DMS79 treated with DMSO at 0.1 percent for 48 hours (cell line): Measurements from ENCODE around the gene PTPRM.

Experiments used
- DNase-seq: peaks from one replicate; lab custom pipeline; 2025; lab: John Stamatoyannopoulos, UW

The PTPRM gene

DNA sequence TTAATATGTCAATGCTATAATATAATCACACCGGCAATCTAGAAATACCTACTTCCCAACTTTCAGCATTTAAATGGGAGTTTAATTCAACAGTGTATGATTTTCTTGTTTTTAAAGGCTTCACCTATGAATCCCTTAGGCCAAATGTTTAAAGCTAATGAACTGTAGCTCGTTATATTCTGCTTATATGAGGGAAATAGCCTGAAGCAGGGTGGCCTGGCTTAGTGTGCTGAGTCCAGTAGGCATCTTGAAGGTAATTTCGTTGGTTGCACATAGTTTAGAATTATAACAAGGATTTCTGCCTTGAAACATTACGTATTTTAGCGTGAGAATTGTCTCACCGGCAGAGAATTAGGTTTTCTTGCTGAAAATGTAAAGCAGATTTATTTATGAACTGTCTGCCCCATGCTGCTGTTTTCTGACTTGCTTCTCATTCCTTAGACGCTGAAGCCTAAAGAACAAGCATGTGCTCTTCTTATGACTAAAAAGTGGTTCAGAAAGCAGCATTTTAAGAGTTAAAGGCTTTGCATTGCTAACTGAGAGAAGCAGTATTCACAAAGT is 608.5 kb downstream of the PTPRM start:
- DNase-seq, result no peak

DNA sequence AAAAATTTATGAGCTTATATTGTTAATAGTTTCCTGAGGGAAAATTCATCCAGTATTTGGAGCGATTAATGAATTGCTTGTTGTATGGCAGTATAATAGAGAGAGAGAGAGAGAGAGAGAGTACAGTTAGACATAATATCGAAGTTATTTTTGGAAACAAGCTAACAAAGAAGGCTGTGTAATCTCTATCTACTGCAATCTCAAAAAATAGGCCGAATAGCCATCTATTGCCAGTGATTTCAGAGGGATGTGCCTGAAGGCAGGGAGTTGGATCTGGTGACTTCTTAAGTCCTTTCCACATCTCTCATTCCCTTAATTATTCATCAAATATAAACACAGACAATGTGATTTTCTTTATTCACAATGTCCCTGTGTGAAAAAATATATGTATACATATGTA is 609.0 kb downstream of the PTPRM start:
- DNase-seq, result no peak

GRCh38 chr18:8176554-8176953 is 609.4 kb downstream of the PTPRM start:
- no peak for DNase-seq

DNA sequence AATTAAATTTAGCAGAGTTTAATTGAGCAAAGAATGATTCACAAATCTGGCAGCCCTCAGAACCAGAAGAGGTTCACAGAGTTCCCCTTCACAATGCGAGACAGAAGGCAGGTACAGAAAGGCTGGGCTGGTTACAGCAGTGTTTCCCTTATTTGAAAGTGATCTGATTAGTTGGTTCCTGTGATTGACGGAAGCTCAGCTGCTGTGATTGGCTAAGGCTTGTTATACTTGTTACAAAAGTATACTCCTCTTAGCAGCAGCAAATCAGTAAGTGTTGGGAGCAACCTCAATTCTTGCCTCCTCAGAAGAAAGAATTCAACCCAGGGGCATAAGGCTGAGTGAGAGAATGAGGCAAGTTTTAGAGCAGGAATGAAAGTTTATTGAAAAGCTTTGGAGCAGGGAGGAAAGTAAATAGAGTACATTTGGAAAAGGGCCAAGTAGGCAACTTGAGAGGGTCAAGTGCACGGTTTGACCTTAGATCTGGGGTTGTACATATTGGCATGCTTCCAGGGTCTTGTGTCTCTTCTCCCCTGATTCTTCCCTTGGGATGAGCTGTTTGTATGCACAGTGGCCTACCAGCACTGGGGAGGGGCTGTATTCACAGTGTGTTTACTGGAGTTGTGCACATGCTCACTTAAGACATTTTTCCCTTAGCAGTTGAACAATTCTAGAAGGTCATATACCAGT is 610.4 kb downstream of the PTPRM start:
- no peak for DNase-seq

DNA sequence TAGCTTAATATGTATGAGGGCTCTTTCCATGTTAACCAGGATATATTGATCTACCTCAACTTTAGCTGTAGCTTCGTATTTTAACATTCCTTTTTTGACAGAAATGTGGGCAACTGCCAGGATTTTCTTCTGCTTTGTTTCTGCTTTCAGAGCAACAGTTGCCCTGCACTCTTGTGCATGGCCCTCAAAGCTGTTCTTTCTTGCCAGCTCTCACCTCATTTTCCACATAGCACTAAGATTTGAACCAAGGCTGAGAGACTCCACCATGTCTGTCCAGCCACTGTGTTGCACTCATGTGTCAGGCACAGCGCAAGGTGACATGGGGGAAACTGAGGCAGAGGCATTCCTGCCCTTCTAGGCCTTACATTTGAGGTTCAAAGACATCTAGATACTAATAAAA is 619.3 kb downstream of the PTPRM start:
- no peak for DNase-seq

DNA sequence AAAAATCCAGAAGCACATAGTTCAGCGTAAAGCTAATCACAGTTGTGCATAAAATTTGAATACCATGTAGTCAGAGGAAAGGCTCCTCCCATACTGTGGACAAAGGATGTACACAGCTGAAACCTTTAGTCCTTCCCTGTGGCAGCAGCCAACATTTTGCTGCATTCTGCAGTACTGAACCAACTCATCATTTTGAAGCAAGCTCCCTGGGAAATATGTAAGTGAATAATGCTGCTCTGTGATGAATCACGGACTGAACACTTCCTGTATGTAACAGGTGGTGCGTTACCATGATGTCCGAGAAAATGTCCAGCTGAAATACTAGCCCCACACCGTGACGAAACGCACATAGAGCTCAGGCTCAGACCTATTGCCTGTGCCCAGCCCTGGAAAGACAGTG is 621.1 kb downstream of the PTPRM start:
- DNase-seq, result no peak

DNA sequence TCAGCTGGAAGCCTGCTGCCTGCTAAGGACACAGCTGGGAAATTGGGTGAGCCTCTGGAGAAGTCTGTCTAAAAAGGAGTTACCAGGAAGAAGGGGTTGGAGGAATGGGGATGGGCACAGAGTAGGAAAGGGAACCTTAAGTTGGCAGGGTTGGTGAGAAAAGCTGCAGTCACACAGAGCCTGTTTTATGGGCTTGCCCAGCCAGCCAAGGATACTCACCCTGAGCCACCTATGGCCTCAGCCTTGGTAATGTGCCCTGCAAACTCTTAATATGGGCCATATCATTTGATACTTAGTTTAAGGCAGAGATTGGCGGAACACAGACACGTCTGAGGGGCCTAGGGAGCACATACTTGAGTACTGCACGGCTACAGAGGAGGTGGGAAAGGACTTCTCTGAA is 623.9 kb downstream of the PTPRM start:
- no peak for DNase-seq

GRCh38 chr18:8194431-8194830 is 627.3 kb downstream of the PTPRM start:
- DNase-seq, result no peak

DNA sequence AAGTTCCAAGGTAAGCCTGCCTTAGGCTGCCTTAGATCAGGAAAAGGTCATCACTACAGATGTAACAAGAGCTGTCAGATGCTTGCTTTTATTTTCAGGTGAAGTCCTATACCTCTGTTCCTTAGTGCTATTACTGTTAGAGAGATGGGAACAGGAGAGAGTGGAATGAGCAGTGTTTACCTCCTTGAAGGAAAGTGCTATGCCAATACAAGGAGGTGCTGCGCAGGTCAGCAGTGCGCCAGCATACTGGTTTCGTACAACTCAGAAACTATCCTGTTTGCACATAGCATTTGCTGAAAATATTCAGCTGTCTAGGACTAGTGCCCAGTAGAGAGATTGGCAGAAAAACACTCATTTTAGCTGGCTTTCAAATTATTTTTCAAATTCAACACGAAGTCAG is 629.1 kb downstream of the PTPRM start:
- no peak for DNase-seq

DNA sequence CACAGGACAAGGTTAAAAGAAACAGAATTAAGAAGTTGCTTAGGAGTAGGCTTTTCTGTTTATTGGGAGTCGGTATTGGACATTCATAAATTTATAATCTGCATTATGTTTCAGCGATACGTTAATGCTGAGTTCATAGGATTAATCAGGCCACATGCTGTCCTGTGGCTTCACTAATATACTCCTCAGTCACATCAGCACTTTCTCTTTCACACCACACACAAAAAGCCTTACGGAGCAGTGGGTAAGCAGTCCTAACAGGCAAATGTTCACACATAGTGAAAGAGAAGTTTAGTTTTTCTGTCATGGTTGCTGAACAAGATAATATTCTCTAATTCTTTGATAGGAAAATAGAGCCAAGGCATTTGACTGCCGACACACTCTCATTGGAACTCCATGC is 630.4 kb downstream of the PTPRM start:
- no peak for DNase-seq

GRCh38 chr18:8207996-8208395 is 640.9 kb downstream of the PTPRM start:
- DNase-seq, result no peak

DNA sequence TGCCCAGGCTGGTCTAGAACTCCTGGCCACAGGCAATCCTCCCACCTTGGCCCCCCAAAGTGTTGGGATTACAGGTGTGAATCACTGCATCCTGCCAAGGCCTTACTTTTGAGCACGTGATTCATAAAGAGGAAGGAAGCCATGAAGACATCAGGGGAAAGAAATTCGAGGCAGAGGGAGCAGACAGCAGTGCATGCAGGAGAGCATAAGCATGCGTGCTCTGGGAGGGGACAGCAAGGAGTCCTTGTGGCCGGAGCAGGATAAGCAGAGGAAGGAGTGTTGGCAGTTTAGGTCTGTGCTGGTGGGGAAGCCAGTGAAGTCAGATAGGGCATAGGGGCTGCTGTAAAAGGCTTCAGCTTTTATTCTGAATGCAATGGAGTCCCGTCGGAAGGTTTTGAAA is 641.6 kb downstream of the PTPRM start:
- no peak for DNase-seq

DNA sequence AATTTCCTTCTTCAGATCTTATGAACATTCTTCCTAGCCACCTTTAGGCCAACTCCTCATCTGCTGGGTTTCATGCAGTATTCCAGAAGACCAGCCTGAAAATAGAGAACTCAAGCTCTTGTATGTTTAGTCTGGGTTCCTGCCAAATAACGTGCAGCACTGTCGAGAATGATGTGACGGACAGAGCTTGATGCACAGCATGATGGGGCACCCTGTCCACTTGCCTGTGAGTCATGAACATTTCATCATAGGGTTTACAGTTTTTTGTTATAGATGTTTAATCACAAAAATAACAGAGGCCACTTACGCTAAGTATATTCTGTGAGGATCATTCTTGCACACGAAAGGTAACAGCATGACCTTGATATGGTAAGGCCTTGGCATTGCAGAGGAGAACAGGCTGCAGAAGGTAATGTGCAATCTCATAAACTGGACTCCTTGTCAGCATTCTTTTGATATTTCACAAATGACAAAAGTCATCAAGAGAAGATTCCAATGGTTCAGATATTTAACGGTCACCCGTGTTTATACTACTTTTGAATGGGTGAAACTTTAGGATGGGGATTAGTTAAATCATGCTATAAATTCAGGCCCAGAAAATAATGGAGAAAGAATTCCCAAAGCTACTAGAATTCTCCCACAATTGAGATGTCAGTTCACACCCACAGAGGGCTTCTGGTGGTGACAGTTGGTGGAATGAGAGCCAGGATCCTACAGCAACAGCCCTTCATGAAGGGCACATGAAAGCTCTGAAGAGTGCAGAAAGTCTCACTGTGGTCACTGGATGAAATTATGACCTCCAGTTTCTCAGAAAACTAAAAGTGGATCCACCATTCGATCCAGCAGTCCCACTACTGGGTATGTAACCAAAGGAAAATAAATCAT is 646.0 kb downstream of the PTPRM start:
- no peak for DNase-seq

DNA sequence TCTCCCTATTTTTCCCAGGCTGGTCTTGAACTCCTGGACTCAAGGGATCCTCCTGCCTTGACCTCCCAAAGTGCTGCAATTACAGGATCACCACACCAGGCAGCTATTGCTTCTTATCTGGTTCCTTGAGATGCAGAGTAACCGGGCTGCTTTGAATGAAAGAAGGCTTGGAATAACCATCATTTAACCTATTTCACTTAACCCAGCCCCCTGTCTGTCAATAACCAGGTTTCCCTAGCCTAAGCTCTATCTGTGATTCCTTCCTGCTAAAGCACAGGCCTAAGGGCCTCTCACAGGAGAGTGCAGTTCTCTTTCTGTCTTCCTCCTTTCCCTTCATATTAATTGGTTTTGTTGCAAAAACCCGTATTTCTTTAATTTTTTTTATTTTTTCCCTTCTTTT is 648.6 kb downstream of the PTPRM start:
- DNase-seq, result no peak

- no peak for DNase-seq
Observed at GRCh38 chr18:8217051-8217564, 650.0 kb downstream of the PTPRM start.

DNA sequence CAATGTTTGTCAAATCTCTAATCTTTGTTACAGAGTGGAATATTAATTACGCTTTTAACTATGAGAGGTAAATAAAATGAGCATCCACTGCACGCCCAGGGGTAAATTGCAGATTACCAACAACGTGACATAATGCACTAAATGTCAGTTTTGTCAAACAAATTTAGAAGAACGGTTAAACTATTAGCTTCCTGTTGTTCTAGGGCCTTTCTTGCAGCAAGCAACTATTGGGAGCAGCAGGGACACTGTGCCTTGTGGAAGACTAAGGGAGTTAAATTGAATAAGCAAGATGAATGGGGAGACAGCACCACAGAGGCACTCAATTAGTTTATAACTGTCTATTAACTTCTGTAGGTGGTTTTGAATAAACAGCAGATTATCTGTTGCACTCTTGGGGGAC is 651.1 kb downstream of the PTPRM start:
- DNase-seq, result no peak

DNA sequence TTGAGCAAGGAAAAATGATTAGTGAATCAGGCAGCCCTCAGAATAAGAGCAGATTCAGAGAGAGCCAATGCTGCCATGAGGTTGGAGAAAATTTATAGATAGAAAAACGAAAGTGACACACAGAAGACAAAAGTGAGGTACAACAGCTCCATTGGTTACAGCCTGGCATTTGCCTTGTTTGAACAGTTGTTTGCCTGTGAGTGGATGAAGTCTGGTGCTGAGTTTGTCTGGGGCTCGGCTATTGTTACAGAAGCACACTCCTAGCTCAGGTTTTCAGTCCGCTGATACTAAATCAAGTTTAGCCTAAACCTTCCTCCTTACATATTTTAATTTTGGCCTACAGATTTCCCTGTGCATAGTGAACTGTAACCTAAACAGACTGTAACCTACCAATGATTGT is 654.3 kb downstream of the PTPRM start:
- DNase-seq, result no peak

- DNase-seq, result no peak
Observed at GRCh38 chr18:8224576-8224975, 657.5 kb downstream of the PTPRM start.

GRCh38 chr18:8229040-8229439 is 661.9 kb downstream of the PTPRM start:
- no peak for DNase-seq

GRCh38 chr18:8229787-8230186 is 662.7 kb downstream of the PTPRM start:
- no peak for DNase-seq

GRCh38 chr18:8231316-8231715 is 664.2 kb downstream of the PTPRM start:
- DNase-seq, result no peak

DNA sequence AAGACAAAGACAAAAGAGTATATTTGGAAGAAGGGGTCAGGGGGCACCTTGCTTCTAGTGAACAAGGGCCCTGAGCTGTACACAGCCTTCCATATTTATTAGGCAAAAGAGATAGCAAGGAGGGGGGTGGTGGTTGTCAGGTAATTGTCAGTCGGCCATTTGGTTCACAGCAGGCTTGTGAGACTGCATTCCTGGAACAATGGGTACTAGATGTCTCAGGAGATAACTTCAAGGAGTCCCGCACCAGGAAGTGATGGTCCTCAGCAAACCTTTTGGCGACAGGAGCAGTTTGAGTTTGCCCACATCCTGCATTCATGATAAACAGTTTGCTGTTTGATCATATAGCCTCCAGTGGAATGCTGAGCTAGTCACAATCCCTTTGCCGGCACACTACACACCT is 665.7 kb downstream of the PTPRM start:
- no peak for DNase-seq

DNA sequence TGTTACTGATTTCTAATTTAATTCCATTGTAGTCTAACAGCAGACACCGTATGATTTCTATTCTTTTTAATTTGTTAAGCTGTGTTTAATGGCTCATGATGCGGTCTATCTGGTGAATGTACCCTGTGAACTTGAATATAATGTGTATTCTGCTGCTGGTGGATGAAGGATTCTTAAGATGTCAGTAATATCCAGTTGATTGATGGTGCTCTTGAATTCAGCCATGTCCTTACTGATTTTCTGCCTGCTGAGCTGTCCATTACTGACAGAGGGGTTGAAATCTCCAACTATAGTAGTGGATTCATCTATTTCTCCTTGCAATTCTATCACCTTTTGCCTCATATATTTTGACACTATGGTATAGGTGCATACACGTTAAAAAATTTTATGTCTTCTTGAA is 668.8 kb downstream of the PTPRM start:
- no peak for DNase-seq
